Measurements from ENCODE around the gene PIP4K2A. TPM values are rescaled to one million over a fixed set of nuclear protein-coding genes. Genes with fewer than 3 reads are reported as not detected.

PIP4K2A gene
- total RNA-seq, 1 donor from 2014 or later: 44.2 TPM

GRCh38 chr10:22634606-22635459 lies 79.5 kb downstream of the PIP4K2A start:
- no peak for DNase-seq

GRCh38 chr10:22634093-22634492 lies 80.3 kb downstream of the PIP4K2A start:
- DNase-seq: no peak

- no peak for DNase-seq
Observed at GRCh38 chr10:22633528-22633927, 80.8 kb downstream of the PIP4K2A start.

GRCh38 chr10:22633106-22633505 lies 81.3 kb downstream of the PIP4K2A start:
- no peak for DNase-seq

- DNase-seq: peak; percentile 98
Observed at GRCh38 chr10:22631646-22632278, 82.6 kb downstream of the PIP4K2A start.

GRCh38 chr10:22631185-22631584 lies 83.2 kb downstream of the PIP4K2A start:
- no peak for DNase-seq

GRCh38 chr10:22630234-22631174 lies 83.9 kb downstream of the PIP4K2A start:
- DNase-seq: peak; percentile 56

- no peak for DNase-seq
Observed at GRCh38 chr10:22629852-22630233, 84.5 kb downstream of the PIP4K2A start.

- DNase-seq: no peak
Observed at GRCh38 chr10:22629126-22629525, 85.3 kb downstream of the PIP4K2A start.

GRCh38 chr10:22628309-22628708 lies 86.1 kb downstream of the PIP4K2A start:
- no peak for DNase-seq

GRCh38 chr10:22626784-22627183 lies 87.6 kb downstream of the PIP4K2A start:
- no peak for DNase-seq

- DNase-seq: peak; percentile 30
Observed at GRCh38 chr10:22625516-22626290, 88.7 kb downstream of the PIP4K2A start.

GRCh38 chr10:22624287-22624738 lies 90.1 kb downstream of the PIP4K2A start:
- peak; percentile 68 for DNase-seq

- DNase-seq: no peak
Observed at GRCh38 chr10:22623633-22624253, 90.6 kb downstream of the PIP4K2A start.

GRCh38 chr10:22622242-22622806 lies 92.1 kb downstream of the PIP4K2A start:
- DNase-seq: no peak

GRCh38 chr10:22621726-22622125 lies 92.7 kb downstream of the PIP4K2A start:
- DNase-seq: peak; percentile 58

- DNase-seq: no peak
Observed at GRCh38 chr10:22620929-22621328, 93.4 kb downstream of the PIP4K2A start.

- DNase-seq: peak; percentile 94
Observed at GRCh38 chr10:22620140-22620857, 94.1 kb downstream of the PIP4K2A start.

GRCh38 chr10:22619101-22619500 lies 95.3 kb downstream of the PIP4K2A start:
- no peak for DNase-seq

- DNase-seq: no peak
Observed at GRCh38 chr10:22618078-22618785, 96.1 kb downstream of the PIP4K2A start.

Measured in dermis blood vessel endothelial cell (primary cell).